ENCODE data around the gene LTBP2.

DNA sequence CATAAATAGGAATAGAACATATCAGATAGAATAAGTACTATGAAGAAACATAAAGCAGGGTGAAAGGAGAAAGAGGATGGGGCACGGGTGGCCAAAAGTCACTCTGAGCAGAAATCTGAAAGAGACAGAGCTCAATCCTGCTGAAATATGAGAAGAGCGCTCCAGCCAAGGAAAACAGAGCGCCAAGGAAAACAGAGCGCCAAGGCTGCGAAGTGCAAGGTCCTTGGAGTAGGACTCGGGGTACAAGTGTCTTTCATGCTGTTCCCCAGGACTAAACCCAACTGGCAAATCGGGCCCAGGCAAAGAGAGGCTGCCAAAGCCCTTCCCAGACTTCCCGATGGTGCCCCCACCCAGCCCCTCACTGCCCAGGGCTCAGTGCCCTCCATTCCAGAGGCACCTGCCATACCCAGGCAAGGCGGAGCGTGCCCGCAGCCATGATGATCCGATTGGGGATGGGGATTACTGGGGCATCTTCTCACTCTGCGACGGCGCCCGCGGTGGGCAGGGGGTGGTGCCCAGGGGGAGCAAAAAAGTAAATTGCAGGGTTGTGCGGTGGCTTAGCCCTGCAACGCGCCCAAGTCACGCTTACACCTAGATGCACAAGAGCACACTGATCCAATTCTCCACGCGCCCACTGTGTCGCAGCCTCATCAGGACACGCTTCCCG, 1.7 kb downstream of the LTBP2 start:
- TF ChIP-seq EZH2phosphoT487 (IDR thresholded peaks at IDR 0.05; ENCODE audit: insufficient read depth, low read depth) (no peak), EZH2 (IDR thresholded peaks at IDR 0.05; ENCODE audit: insufficient read depth, poor library complexity, severe bottlenecking) (no peak)
